ENCODE data around the gene KIRREL2.
"Not testable (repeated sequence)": the region's sequence is repeated elsewhere in the genome, so short reads cannot be mapped to it uniquely, and the experiment has no call there.

KIRREL2 gene

DNA sequence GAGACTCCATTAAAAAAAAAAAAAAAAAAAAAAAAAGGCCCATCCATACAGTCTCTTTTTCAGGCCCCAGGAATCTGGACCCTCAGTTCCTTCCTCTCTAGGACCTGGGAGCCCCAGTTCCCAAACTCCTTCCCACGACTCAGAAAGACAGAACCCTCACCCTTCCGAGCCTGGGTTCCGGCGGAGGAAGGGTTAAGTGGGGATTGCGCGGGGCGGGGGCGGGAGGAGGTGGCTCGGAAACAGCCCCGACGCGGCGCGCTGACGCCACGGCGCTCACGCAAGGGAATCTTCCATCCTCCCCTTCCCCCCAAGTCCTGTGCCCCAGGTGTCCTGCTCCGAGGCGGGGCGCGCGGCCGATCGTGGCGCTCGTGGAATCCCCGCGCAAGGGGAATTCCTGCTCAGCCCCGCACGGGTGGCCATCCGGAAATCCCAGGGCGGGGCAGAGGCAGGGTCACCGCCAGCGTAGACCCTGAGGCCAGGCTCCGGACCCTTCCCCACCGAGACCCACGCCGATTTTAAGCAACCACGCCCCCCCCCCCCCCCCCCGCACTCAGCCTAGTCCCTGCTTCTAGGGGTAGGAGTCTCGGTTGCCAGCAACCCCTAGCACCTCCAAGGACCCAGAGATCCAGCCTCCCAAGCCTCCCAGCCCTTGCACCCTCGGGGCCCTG is 43.0 kb downstream of the KIRREL2 start:
- DNase-seq, result peak; percentile 80

DNA sequence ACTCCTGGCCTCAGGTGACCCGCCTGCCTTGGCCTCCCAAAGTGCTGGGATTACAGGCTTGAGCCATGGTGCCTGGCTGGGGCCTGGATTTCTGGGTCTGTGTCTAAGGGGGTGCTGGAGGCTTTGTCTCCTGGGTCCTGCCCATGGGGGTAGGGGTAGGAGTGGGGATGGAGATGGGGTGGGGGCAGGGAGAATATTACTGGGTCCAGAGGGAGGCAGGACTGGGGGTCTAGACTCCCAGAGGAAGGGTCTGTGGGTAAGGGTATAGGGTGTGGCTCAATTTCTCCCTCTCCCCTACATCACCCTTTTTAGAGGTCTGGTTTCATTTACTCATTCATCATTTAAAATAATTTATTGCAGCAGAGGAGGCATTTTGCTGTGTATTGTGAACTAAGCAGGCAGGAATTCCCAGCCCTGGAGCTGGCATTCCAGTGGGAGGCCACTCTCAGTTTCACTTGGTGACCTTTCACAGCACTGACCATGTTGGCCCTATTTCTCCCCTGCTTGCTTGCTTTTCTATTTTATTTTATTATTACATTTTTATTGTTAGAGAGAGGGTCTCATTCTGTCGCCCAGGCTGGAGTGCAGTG is 44.4 kb downstream of the KIRREL2 start:
- no peak for DNase-seq

DNA sequence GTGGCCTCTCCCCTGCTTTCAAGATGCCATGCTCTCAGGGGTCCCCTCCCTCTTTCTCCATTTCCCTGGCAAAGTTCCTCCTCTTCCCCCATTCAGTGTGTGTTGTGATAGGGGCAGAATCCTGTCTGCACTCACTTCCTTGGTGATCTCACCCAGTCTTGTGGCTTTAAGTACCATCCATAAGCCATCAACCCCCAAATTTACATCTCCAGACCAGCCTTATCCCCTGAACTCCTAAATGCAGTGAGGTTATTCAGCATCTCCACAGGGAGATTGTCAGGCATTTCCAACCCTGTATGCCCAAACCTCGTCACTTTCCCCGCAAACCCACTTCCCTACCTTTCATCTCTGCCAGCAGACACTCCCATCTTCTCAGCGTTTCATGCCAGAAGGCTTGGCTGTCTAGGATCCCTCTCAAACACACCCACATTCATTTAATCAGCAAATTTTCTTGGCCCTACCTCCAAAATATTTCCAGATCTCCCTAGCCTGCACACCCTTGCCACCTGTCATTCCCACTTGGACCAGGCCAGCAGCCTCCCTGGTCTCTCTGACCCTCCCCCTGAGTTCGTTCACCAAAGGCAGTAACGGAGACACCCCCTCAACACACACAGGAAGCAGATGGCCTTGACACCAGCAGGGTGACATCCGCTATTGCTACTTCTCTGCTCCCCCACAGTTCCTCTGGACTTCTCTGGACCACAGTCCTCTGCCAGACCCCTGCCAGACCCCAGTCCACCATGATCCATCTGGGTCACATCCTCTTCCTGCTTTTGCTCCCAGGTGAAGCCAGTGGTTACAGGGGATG is 45.3 kb downstream of the KIRREL2 start, which contains the start of gene HCST:
Gene HCST (plus strand): TSS at position 676 of the 808 bp plus-strand sequence. CDS start 65 bp downstream, at position 741.
- DNase-seq, result peak; percentile 39

DNA sequence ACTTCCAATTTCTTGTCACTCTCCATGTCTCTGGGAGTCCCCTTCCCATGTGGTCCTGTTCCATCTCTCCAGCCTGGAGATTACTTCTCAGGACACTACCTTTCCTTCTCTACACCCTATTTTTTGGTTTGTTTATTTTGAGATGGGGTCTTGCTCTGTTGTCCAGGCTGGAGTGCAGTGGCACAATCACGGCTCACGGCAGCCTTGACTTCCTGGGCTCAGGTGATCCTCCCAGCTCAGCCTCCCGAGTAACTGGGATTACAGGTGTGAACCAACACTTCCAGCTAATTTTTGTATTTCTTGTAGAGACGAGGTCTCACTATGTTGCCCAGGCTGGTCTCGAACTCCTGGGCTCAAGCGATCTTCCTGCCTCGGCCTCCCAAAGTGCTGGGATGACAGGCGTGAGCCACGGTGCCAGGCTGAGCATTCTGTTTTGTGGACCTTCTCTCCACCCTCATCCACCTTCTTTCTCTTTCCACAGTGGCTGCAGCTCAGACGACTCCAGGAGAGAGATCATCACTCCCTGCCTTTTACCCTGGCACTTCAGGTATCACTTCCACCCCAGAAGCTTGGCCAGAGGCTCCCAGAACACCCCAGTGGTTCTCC is 46.3 kb downstream of the KIRREL2 start:
- DNase-seq, result no peak

DNA sequence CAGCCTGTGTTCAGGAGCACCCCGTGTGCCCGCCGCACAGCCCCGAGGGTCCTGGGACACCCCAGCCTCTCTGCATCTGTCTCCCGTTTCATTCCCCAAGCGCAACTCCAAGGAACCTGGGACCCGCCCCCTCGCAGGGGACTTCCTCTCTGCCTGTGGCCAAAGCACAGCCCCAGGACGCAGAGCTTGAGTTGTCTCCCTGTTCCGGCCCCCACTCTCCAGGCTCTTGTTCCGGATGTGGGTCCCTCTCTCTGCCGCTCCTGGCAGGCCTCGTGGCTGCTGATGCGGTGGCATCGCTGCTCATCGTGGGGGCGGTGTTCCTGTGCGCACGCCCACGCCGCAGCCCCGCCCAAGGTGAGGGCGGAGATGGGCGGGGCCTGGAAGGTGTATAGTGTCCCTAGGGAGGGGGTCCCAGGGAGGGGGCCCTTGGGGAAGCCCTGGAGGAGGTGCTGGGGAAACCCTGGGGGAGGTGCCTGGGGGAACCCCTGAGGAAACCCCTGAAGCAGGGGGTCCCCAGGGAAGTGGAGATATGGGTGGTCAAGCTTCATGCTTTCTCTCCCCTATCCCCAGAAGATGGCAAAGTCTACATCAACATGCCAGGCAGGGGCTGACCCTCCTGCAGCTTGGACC is 47.0 kb downstream of the KIRREL2 start:
- peak; percentile 78 for DNase-seq

DNA sequence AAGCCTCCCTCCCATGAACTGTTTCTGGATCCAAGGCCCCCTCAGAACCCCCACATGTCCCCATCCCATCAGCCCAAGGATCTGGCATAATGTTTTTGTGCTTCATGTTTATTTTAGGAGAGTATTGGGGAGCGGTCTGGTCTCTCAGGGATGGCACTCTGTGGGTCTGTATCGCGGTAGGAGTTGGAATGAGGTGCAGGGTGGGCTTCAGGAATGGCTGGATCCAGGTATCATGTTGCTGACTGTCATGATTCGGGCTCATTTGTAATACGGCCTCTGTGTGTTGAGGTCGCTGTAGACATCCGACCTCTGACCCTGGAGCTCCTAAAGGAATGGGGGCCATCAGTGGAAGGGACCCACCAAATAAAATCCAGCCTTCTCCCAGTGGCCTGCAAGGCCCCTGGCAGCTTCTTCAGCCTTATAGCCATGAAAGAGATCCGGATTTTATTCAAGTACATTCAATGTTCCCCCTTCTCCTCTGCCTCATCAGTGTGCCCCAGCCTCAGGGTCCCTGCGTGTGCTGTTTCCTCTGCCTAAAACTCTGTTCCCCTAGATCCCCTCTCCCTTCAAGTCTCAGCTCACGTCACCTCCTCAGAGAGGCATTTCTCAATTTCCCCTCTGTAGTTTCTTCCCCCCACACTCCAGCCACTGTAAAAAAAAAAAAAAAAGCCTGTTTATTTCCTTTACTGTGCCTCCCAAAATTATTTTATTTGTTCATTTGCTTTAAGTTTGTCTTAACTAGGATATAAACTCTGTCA is 47.8 kb downstream of the KIRREL2 start:
- DNase-seq, result no peak

DNA sequence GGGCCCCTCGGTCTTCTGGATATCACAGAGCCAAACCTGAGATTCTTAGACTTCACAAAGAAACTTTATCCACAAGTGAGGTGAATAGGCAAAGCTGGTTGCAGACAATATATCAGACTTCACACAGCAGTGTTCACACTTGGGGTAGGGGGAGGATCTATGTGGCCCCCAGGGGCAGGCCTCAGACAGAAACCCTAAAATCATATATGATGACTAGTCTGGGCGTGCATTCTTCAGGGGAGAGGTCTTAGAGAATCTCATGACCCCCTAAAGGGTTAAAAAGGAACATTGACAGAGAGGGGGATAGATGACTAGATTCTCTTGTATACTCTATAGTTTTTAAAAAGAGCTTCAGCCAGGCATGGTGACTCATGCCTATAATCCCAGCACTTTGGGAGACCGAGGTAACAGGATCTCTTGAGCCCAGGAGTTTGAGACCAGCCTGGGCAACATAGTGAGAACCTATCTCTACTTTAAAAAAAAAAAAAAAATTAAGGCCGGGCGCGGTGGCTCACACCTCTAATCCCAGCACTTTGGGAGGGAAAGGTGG is 48.5 kb downstream of the KIRREL2 start:
- DNase-seq, result no peak

DNA sequence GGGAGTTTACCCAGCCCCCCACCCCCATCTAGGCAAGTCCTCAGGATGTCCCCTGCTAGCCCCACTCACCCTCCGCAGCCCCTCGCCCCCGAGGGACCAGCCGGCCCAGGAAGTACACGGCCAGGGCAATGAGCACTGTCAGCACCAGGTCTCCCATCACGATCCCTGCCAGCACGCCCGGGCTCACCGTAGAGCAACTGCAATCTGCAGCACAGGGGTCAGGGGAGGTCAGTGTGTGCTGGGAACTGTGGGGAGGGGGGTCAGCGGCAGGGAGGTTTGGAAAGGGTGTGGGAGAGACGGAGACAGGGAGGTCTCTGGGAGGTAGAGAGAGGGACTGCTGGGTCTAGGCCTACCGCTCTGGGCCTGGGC is 50.6 kb downstream of the KIRREL2 start:
- DNase-seq, result no peak

DNA sequence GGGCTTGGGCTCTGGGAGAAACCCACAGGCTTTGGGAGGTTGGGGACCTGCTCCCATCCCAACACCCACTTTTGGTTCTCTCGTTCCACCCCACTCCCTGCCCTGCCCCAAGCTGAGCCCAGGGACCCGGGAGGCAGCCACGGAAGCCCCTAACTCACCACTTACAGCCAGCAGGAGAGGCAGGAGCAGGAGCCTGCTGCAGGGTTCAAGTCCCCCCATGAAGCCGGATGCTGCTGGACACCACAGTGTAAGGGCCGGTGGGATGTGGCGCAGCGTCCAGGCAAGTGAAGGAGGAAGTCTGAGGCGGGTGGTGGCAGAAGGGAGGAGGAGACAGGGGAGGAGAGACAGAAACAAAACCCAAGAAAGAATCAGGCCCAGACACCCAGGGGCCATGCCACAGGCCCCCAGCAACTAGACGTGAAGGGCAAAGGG is 51.3 kb downstream of the KIRREL2 start, which contains the start of gene TYROBP:
Gene TYROBP (minus strand): TSS at position 286 of the 432 bp plus-strand sequence. CDS start 67 bp downstream, at position 219.
- no peak for DNase-seq

DNA sequence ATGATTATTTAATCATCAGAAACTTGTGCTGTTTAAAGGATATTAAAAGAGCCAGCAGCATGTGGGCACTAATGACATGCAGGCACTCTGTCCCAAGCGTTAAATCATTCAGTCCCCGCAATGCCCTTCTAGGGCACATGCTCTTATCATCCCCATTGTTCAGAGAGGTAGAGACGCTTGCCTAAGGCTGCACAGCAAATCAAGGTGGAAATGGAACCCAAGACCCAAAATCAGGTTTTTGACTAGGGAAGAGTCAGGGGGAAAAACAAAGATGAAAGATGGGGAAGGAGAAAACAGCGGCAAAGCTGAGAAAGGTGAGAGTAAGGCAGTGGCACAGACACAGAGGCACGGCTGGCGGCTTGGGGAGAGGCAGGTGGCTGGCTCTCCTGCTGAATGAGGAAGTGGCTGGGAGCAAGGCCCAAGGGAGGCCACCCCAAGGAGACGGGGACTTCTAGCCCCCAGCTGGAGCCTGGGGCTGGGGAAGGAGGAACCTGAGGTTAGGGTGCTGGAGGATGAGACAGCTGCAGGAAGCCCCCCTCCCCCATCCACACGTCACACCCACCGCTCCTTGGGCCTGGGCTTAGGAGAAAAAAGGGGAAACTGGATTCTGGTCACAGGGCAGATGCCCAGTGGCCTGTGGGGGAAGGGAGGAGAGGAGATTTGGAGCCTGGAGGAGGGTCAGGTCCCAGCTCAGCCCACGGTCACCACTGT is 52.4 kb downstream of the KIRREL2 start:
- no peak for DNase-seq

DNA sequence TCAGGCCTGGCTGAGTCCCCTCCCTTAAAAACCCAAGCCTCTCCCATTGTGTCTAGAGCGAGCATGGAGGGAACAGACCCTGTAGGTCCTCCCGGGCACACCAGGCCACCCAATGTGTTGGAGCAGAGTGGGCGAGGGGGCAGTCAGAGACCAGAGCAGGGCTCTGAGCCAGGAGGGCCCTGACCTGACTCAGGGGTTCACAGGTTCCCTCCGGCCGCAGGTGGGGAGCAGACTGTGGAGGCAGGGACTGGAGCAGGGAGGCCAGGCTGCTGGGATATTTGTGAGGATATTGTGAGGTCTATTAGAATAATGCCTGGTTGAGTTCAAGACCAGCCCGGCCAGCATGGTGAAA is 52.9 kb downstream of the KIRREL2 start:
- DNase-seq, result no peak

DNA sequence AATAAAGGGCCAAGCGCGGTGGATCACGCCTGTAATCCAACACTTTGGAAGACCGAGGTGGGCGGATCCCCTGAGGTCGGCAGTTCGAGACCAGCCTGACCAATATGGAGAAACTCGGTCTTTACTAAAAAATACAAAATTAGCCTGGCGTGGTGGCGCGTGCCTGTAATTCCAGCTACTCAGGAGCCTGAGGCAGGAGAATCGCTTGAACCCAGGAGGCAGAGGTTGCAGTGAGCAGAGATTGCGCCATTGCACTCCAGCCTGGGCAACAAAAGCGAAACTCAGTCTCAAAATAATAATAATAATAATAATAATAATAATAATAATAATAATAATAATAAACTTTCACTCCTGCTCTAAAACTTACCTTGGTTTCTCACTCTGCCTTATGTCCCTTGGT is 53.6 kb downstream of the KIRREL2 start:
- not testable (repeated sequence) for DNase-seq

DNA sequence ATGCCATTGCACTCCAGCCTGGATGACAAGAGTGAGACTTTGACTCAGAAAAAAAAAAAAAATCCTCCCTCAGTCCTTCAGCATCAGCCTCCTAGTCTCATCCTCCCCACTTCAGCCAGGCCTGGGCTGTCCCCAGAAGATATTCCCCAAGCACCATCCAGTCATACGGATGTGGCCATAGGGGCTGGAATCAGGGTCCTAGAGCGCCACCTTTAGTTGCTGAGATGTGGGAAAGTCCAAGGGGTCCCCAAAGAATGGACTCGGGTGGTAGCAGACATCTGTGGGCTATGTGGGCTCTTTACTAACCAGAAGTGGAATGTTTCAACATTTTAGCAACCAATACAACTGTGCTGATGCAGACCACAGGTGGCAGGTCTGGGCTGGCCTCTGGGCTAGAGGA is 54.5 kb downstream of the KIRREL2 start:
- DNase-seq, result no peak

DNA sequence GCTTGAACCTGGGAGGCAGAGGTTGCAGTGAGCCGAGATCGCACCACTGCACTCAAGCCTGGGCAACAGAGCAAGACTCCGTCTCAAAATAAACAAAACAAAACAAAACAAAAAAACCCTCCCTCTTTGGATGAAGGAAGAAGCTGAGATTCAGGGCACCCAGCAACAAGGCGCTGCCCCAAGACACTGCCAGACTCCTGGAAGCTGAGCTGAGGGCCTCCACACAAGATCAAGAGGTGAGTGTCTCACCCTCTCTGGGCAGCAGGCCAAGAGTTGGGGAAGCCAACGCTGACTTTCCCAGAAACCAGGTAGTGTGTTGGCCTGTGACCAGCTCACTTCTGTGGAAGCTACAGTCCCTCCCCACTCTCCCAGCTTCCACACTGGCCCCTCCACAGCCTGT is 55.1 kb downstream of the KIRREL2 start:
- DNase-seq, result no peak

DNA sequence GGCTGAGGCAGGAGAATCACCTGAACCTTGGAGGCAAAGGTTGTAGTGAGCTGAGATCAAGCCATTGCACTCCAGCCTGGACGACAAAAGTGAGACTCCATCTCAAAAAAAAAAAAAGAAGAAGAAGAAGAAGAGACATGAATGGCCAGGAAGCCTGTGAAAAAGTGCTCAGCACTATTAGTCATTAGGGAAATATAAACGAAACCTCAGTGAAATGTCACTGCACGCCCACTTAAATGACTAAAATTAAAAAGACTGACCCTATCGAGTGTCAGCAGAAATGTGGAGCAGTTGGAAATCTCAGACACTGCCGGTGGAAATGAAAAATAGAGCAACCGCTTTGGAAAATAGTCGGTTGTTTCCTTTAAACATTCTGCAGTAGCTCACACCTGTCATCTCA is 56.9 kb downstream of the KIRREL2 start:
- DNase-seq, result no peak

DNA sequence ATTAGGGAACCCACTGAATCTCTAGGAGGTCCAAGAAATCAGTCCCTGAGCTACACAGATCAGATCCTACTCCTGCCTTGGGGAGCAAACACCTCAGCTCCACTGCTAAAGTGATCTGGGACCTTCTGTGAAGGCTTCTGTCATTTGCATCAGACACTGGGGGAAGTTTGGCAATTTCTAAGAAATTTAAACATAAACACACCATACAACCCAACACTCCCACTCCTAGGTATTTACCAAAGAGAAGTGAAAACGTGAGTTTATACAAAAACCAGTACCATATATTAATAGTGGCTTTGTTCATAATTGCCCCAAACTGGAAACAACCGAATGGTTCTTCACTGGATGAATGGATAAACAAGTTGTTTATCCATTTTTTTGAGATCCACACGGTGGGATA is 58.7 kb downstream of the KIRREL2 start:
- no peak for DNase-seq

All from effector CD8-positive, alpha-beta T cell (primary cell).